Measurements from ENCODE around the gene RCAN2.

Gene RCAN2

GRCh38 chr6:46172176-46172575 is 319.1 kb downstream of the RCAN2 start:
- FAIRE-seq (no peak), DNase-seq (ENCODE audit: insufficient read length, low spot score) (no peak)
- TF ChIP-seq CTCF (IDR thresholded peaks at IDR 0.05; ENCODE audit: insufficient read depth, missing control alignments): no peak
